EH (cell line): Measurements from ENCODE around the gene PAX7.
"Not testable (repeated sequence)": the region's sequence is repeated elsewhere in the genome, so short reads cannot be mapped to it uniquely, and the experiment has no call there.

Experiments used
- DNase-seq: peaks from one replicate; pipeline ENCODE4 v3.0.0-alpha.2; 2015; ENCODE audit warnings: low read depth

Gene PAX7

DNA sequence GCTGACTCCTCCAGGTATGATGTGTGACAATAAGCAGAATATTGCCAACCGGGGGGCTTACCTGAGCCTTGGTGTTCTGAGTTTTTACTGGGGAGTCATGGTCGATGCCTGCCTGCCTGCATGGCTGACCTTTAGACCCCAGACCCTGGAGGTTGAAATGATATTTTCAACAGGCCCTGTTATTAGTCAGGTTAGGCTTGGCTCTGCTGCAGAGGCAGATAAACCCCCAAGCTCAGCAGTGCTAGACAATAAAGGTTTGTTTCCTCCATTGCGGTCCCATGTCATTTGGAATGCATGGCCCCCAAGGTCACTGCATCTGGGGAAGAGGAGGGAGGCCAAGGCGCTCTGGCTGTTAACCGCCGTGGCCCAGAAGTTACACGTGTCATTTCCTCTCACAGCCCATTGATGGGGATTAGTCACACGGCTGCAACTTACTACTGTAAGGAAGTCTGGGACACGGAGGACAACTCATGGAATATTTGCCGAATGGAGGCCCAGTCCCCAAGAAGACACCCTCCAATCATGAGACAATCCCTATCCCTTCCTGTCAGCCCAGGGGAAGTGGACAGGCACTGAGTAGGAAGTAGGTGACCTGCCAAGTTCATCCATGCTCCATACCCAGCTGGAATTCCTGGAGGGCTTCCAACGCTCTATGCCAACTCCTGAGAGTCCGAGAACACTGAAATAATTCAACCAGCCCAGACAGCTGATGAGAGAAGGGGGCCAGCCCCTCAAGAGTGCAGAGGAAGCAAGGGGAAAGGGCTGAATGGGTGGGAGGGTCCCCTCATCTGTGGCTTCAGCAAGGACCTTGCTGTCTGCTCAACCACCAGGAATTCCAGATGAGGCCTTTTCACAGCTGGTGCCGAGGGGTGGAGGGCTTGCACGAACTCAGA is 131.5 kb downstream of the PAX7 start:
- no peak for DNase-seq

DNA sequence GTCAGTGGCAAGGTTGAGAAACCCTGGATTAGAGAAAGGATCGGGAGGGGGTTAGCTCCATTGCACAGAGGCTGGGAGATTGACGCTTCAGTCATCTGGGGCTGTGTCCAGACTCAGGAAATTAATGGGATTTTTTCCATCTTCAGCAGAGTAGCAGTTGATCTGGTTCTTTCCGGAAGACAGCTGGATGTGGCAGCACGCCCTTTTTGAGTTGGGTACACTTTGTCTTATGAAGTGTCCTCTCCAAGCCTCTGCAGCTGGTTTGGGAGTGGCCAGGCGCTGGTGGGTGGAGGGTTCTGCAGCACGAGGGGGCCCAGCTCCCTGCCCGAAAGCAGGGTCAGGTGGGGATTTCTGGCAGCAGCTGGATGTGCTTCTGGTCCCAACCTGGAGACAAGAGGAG is 133.7 kb downstream of the PAX7 start:
- DNase-seq, result no peak

DNA sequence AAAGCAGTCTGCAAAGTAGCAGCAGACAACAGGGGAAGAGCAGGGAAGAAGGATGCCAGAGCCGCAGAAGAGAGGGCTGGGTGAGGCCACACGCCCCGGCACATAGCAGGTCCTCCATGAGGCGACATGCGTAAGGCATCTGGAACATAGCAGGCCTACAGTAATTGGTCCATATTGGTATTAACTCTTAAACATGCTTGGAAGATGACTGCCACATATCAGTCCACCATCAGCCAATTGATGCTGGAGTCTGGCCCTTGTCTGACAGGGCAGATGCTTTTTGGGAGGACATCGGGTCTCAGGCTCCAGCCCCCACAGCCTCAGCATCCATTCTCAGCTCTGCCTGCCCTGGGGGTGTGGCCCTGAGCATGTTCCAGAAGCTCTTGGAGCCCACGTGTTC is 135.1 kb downstream of the PAX7 start:
- no peak for DNase-seq

DNA sequence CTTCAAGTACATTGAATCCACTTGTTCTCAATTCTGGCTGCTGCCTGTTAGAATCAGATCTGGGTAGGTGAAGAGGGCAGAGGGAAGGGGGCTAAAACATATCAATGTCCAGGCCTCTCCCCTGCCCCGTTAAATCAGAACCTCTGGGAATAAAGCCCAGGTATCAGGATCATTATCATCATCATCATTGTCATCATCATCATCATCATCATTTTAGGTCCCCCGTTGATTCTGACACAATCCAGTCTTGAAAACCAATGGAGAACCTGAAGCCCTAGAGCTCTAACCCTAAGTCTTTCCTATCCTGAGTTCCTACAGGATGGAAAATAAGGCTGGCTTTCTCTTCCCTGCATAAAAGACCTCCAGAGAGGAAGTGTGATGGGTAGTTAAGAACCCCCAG is 135.7 kb downstream of the PAX7 start:
- DNase-seq, result no peak

DNA sequence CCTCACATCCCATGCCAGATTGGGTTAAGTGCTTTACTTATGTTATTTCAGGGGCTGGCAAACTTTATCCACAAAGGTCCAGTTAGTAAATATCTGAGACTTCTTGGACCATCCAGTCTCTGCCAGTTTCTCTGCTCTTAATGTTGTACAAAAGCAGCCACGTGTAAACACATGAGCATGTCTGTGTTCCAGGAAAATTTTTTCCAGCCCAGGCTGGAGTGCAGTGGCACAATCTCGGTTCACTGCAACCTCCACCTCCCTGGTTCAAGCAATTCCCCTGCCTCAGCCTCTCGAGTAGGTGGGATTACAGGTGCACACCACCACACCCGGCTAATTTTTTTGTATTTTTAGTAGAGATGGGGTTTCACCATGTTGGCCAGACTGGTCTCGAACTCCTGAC is 136.9 kb downstream of the PAX7 start:
- DNase-seq, result not testable (repeated sequence)

DNA sequence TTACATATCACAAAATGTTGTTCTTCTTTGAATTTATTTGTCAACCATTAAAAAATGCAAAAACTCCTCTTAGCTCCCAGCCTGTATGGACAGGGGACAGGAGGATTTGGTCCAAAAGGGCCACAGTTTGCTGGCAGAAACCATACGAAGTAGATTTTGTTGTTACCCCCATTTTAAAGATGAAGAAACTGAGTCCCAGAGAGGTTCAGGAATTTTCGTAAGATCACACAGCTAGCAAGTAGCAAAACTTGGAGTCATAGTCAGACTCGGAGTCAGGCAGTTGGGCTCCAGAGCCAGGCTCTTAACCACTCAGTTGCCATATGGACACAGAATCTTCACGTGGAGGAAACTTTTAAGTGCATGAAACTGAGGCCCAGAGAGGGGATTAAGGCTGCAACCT is 137.4 kb downstream of the PAX7 start:
- no peak for DNase-seq

DNA sequence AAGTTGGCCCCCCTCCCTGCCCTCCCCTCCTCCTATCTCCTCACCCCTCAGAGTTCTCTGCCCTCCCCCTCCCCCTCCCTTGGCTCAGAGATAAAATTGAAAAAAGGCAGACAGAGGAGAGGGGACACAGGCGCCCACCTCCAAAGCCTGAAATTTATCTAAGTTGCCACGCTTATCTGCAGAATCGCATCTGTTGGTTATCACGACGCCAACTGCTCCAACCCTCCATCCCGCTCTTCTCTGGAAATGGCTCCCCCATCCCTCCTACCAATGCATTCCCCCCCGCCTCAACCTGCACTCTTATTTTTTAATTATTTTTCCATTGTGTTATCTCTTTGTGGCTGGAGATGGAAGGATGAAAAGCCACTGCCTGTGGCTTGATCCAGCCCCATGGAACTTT is 138.5 kb downstream of the PAX7 start:
- no peak for DNase-seq

DNA sequence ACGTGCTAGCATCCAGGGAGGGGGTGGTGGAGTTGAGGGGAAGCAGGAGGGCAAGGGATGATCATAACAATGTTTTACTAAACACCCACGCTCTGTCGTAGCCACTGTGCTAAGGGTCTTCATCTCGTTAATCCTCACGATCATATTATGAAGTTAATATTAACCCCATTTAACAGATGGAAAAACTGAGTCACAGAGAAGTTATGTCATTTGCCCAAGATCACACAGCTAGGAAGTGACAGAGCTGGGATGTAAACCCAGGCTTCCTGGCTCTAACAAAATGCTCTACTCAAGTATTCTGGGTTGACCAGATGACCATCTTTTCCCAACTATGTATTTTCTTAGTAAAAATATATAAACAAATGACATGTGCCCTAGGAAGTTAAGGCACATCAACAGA is 140.2 kb downstream of the PAX7 start:
- no peak for DNase-seq

DNA sequence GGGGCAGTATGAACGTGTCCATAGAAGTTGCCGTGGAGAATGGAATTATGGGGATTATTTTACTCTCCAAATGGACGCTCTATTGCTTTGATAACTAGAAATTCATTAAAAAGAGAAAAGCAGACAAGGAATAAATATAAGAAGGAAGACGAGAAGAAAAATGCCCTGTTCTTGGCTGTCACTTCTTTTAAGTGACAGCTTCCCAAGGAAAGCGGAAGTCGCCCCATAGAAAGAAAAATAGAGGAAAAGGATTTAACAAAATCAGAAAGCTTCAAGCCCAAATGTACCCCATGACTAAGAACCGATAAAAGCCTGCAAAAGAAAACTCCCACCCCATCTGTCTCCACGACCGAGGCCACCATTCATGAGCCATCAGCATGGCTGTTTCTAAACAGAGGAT is 143.1 kb downstream of the PAX7 start:
- DNase-seq, result no peak

DNA sequence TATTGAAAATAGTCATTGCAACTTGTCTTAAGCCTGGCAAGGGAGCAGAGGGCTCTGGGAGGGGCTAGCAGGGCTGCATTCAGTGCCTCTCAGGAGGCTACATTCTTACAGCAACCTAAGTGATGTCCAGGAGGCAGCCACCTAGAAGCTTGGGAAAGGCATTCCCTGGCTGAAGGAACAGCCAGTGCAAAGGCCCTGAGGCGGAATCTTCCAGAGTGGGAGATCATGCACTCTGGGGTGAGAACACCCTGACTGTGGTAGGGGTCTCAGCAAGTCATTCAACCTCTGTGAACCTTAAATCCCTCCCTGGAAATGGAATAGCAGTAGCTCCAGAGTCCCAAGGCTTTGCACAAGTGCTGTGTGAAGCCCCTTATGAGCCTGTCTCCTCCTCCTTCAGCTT is 144.7 kb downstream of the PAX7 start:
- no peak for DNase-seq

DNA sequence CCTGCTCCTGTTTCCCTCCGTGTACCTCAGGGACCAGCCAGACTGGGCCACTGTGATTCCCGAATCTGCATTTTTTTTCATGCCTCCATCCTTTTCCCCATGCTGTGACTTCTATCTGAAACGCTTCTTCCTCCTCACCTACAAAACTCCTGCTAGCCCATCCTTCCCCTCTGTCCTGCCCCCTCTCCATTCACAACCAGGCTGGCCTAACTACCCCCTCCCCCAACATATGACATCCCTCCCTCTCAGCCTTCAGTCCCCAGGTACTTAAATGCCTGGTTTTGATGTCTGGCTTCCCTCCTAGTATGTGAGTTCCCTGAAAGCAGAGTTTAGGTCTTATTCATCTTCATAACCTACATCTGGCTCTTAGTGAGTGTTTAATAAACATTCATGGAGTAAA is 146.1 kb downstream of the PAX7 start:
- no peak for DNase-seq

DNA sequence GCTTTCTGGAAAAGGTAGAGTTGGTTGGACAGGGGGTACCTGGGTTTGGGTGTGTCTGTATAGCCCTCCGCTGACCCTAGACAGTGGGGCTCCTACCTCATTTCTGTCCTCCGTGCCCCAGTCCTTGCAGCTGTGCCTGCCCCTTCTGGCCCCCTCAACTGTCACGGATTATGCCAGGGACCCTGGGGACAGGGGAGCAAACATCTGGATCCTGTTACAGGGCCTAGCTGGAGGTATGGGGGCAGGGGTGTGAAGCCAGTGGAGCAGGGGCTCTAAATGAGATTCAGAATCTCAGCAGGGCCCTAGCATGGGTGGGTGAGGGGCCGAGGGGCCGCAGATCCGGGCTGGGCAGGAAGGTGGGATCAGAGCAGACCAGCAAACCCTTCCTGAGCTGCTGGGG is 147.8 kb downstream of the PAX7 start:
- no peak for DNase-seq

DNA sequence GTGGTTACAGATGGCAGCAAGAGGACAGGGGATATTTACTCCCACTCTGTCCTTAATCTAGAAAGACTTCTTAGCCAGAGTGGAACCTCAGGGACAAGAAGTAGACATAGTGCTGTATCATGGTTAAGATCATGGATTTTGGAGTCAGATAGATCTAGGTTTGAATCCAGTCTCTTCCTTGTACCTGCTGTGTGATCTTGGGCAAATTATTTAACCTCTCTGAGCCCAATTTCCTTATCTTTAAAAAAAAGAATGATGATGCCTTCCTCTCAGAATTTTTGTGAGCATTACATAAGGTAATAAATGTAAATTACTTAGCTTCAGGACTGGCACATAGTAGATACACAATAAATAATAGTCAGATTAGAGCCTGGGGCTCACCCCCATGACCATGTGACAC is 150.4 kb downstream of the PAX7 start:
- DNase-seq, result no peak

DNA sequence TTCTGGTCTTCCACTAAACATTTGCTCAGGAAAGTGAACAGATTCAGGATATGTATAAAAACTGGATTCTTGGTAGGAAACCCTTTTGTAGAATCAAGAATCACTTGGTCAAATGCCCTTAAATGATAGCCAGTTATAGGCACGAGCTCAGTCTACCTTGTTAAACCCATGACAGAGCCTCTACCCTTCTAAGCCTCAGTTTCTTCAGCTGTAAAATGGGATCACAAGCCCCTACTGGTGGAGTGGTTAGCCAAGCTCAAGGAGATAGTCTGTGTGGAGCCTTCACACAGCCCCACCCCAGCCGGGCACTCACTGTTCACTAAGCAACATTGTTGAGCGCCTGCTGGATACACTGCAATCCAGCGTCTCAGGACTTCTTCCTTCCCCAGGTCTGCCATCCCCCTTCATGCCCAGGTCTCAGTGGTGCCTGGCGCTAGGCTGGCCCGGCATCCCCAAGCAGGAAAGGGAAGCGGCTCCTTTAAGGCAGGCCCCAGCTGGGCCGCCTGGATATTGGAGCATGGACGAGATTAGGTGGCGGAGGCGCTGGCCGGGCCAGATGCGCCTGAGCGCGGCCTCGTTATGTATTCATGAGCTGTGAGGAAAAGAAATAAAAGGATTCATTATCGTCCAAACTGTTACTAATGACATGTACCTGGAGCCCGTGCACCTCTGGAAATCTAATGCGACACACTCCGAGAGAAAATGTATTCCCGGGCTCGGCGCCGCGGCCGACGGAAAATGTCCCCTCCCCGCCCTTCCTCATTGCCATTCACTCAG is 153.2 kb downstream of the PAX7 start:
- no peak for DNase-seq

DNA sequence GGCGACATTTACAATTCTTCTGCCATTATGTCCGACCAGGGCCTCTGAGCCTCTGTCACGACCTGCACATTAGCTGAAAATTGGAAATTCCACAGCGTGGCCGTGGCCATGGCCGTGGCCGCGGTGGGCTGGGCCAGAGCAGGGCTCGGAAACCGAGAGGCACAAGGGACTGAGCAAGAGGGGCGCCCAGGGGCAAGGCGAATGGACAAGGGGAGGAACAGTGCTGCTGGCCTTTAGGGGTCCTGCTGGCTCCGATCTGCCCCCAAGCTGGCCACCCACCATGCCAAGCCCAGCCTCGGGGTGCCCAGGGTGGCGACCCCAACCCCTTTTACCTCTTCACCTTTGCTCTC is 153.8 kb downstream of the PAX7 start:
- DNase-seq, result no peak

DNA sequence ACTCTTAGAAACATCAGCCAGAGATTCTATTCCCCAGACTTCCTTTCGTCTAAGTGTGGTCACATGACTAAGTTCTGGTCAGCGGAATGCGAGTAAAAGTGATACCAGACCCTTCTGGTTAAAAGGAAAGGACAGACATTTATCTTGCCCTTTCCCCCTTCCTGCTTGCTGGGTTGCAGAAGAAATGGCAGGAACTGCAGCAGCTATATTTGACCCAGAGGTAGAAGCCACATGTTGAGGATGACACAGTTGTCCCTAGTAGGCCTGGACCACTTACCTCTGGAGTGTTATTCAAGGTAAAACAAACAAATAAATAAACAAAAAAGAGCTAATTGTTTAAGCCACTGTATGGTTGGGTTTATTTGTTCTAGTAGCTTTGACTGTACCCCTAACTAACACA is 155.5 kb downstream of the PAX7 start:
- DNase-seq, result no peak

DNA sequence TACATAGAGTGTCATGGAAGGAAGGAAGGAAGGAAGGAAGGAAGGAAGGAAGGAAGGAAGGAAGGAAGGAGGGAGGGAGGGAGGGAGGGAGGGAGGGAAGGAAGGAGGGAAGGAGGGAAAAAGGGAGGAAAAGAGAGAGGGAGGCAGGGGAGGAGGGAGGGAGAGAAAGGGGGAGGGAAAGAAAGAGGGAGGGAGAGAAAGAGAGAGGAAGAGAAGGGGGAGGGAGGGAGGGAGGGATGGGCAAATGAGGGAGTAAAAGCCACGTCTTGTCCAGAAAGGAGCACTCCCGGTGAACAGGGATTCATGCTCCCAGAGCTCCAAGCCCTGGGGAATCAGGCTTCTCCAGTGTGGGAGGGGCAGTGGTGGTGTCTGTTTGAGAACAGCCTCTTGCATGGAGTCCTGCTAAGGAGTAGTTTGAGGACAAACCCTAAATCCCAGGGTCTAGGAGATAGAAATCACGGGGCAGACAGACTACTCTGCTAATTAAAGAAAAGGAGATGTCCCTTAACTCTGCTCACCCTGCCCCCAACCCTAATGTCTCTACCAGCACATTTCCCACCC is 157.3 kb downstream of the PAX7 start:
- no peak for DNase-seq

DNA sequence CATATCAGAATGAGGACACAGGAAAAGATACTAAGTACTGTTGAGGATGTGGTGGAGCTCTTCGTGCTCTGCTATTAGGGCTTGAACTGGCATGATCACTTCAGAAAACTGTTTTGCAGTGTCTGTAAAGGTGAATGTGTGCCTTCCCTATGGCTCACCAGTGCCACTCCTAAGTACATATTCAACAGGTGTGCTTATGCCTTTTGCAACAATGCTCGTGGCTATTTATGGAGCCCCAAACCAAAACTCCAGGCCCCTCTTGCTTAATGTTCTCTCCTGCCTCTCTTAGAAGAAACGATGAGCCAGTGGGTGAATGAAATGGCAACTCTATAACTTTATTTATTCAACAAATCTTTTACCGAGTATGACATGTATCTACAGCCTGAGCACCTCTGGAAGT is 158.6 kb downstream of the PAX7 start:
- DNase-seq, result no peak

DNA sequence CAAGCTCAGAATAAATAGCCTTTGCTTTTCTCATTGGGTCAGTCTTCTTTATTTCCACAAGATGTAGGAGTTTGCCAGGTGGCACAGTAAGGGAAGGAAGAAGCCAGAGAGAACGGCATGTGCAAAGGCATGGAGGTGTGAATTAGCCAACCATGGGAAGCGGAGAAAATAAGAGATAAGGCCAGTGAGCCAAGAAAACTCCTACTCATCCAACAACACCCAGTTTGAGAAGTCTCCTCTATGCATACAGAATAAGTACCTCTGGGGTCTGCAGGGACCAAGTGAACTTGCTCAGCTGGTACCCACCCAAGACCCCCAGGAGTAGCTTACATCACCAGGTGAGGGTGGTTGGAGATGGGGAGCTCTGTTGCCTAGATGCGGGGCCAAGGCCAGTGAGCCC is 162.1 kb downstream of the PAX7 start:
- DNase-seq, result no peak

DNA sequence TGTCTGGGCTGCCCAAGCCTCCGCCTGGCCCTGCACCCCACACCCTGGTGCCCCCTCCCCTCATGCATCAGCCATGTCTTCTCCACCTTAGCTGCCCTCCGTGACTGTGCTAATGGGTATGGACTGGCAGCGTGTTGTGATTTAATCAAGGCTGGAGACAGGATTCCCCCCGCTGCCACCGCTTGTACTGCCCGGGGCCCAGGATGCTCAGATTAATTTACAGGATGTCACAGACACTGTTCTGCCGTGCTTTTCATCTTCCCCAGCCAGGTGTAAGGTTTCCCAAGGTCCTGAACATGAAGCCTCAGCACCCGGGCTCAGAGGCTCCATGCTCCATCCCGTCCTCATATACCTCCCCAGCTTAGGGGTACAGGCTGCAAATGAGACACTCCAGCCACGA is 162.5 kb downstream of the PAX7 start:
- DNase-seq, result no peak

DNA sequence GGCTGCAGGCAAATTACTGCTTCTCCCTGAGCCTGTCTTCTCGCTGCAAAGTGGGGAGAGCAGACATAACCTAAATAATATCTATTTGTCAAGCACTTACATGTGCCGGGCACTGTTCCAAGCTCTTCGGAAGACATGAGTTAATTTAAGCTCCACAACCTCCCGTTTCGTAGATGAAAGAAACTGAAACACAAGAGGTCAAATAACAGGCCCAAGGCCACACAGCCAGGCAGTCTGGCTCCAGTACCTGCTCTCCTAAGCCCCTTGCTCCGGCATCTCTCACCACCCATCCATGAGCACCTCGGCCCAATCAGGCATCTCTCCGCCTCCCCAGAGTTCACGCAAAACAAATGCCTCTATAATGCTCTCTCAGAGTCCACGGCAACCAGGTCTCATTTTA is 163.4 kb downstream of the PAX7 start:
- DNase-seq, result no peak

DNA sequence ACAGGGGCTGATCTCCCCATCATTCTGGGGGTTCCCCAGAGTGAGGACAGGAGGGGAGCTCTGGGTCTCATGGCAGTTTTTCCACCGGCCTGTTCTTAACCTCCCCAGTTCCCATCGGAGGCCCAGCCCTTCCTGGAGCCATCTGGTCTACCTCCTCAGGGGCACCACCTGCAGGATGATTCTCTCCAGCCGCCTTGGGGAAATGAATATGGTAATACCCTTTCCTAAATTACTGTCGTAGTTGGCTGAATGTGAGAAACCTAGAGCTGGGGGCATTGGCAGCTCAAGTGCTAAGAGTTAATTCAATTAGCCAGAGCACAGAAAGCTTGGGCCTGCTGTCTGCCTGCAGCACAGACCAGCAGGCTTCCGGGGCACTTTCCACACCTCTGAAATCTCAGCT is 163.9 kb downstream of the PAX7 start:
- DNase-seq, result no peak

DNA sequence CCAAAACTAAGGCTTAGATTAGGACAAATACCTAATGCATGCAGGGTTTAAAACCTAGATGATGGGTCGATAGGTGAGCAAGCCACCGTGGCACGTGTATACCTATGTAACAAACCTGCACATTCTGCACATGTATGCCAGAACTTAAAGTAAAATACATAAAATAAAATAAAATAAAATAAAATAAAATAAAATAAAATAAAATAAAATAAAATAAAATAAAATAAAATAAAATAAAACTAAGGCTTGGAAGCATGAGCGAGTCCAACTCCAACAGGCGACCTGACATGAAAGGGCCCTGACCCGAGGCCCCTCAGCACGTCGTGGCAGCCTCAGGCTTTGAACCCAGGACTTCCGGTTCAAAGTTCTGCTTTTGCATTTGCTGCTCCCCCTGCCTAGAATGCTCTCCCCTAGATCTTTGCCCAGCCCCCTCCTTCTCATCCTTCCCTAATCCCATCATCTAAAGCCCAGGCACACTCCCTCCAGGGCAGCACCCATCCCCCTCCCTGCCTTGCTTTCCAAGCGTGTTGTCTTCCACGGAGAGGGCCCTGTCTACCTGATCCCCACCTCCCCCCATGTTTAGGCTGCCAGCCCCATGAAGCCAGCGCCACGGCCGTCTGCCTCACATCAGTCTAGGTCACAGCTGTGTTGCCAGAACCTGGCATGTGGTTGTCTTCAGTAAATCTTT is 164.5 kb downstream of the PAX7 start:
- no peak for DNase-seq
